K562 (cell line): ENCODE data around the gene PTPN9. TPM values are rescaled to one million over a fixed set of nuclear protein-coding genes. Genes with fewer than 3 reads are reported as not detected.

Experiments
- CBFA2T2 ChIP-seq: fragments of 450-650 bp; conservative IDR thresholded peaks from 2 replicates; pipeline ENCODE4 v1.6.1; 2017; ENCODE audit warnings: mild to moderate bottlenecking
- DDX20 ChIP-seq: fragments of 450-650 bp; IDR thresholded peaks from 2 replicates; pipeline ENCODE4 v1.6.1; 2016; ENCODE audit warnings: missing genetic modification characterization, low read depth, mild to moderate bottlenecking, missing compliant biosample characterization, moderate library complexity
- MAFF ChIP-seq: IDR thresholded peaks from 2 replicates; pipeline ENCODE4 v1.6.1; 2012; ENCODE audit warnings: low read length, improper control_type of control experiment
- MECOM ChIP-seq: fragments of 250-450 bp; sonication (Bioruptor Pico); IDR thresholded peaks from 2 replicates; pipeline ENCODE4 v1.8.0; 2022; ENCODE audit warnings: inconsistent platforms
- SETDB1 ChIP-seq: IDR thresholded peaks from one replicate; pipeline ENCODE4 v1.6.1; 2012; ENCODE audit warnings: low read length, control low read depth, inconsistent platforms
- SMARCA5 ChIP-seq: fragments of 450-650 bp; IDR thresholded peaks from 2 replicates; pipeline ENCODE4 v1.6.1; 2016
- SMARCE1 ChIP-seq: fragments of 450-650 bp; IDR thresholded peaks from 2 replicates; pipeline ENCODE4 v1.7.1; 2016; ENCODE audit warnings: mild to moderate bottlenecking
- WHSC1 ChIP-seq: IDR thresholded peaks from one replicate; pipeline ENCODE4 v1.6.1; 2012; ENCODE audit warnings: low read length, control low read depth, inconsistent platforms
- ZNF175 ChIP-seq: fragments of 200-800 bp; sonication (Bioruptor generic); IDR thresholded peaks from 2 replicates; pipeline ENCODE4 v1.6.1; 2016; ENCODE audit warnings: low read depth, mild to moderate bottlenecking, missing genetic modification characterization, missing compliant biosample characterization
- ZNF589 ChIP-seq: fragments of 200-800 bp; sonication (Bioruptor generic); IDR thresholded peaks from 2 replicates; pipeline ENCODE4 v1.6.1; 2016; ENCODE audit warnings: low read depth, missing genetic modification characterization, missing compliant biosample characterization
- ZNF695 ChIP-seq: fragments of 450-650 bp; formaldehyde crosslinking; IDR thresholded peaks from 2 replicates; pipeline ENCODE4 v1.4.0; 2020; ENCODE audit warnings: mild to moderate bottlenecking, moderate library complexity
- ZNF766 ChIP-seq: fragments of 200-800 bp; sonication (Bioruptor generic); conservative IDR thresholded peaks from 2 replicates; pipeline ENCODE4 v1.6.1; 2016; ENCODE audit warnings: missing genetic modification characterization, missing compliant biosample characterization
- polyA plus RNA-seq, 8 experiments: library from polyadenylated mRNA; depleted of rRNA in 4 of 8; stranded (reverse) in 5 of 8; unstranded in 3 of 8; fragments of >200 nt; fragmentation: Nextera tagmentation in 2 of 8; fragmentation: Illumina TruSeq in 1 of 8; extraction: Ambion mirVana in 2 of 8; extraction: Trizol in 1 of 8; gene quantifications; 2 replicates each; pipeline versions ENCODE4 v1.2.1 to v1.2.3, GENCODE V29; 2011 to 2014; ENCODE audit warnings: inconsistent platforms in 1 of 8, missing spikeins in 1 of 8
- total RNA-seq, 7 experiments: library from RNA; depleted of rRNA in 6 of 7; stranded (reverse); fragments of >200 nt in 6 of 7; fragmentation: Illumina TruSeq in 2 of 7; extraction: Trizol in 2 of 7; gene quantifications; 2 replicates each; pipeline versions ENCODE4 v1.2.1 to v1.2.3, GENCODE V29; 2011 to 2021; ENCODE audit warnings: low replicate concordance in 1 of 7
- TF ChIP-seq, protein P1 (sequence below): fragments of 150-350 bp; IDR thresholded peaks from 2 replicates; pipeline ENCODE4 v1.6.1; 2014; ENCODE audit warnings: low read depth, mild to moderate bottlenecking, low read length, borderline replicate concordance
- TF ChIP-seq, protein P2 (sequence below): fragments of 450-650 bp; formaldehyde crosslinking; conservative IDR thresholded peaks from 2 replicates; pipeline ENCODE4 v1.4.0; 2022; ENCODE audit warnings: mild to moderate bottlenecking, missing genetic modification characterization
- TF ChIP-seq, protein P3 (sequence below): fragments of 450-650 bp; IDR thresholded peaks from 2 replicates; pipeline ENCODE4 v1.6.1; 2014; ENCODE audit warnings: low read depth, mild to moderate bottlenecking, moderate library complexity, borderline replicate concordance

The PTPN9 gene
- total and polyA plus RNA-seq, 9 of the 15 experiments (the other 6 are each of a cell fraction or from before 2014, with no cell fraction given) = 5.0 to 24.0 (median 14.2) TPM

DNA sequence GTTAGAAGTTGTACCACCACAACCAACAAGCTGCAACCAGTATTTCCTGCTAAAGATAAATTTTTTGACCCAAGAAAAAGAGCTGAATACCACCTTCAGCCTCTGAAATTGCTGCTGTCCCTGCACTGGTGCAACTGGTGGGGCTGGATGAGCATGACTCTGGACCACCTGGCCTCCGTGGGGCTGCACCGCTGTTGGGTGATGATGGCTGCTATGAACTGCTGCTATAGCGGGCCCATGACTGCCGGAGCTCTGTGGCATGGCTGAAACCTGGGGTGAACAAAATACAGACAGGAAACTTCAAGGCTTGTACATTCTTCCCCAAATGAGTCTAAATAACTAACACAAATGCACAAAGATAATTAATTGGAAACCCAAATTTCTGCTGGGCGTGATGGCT is 156.6 kb downstream of the PTPN9 start (continued):
- TF ChIP-seq, protein P1, sequence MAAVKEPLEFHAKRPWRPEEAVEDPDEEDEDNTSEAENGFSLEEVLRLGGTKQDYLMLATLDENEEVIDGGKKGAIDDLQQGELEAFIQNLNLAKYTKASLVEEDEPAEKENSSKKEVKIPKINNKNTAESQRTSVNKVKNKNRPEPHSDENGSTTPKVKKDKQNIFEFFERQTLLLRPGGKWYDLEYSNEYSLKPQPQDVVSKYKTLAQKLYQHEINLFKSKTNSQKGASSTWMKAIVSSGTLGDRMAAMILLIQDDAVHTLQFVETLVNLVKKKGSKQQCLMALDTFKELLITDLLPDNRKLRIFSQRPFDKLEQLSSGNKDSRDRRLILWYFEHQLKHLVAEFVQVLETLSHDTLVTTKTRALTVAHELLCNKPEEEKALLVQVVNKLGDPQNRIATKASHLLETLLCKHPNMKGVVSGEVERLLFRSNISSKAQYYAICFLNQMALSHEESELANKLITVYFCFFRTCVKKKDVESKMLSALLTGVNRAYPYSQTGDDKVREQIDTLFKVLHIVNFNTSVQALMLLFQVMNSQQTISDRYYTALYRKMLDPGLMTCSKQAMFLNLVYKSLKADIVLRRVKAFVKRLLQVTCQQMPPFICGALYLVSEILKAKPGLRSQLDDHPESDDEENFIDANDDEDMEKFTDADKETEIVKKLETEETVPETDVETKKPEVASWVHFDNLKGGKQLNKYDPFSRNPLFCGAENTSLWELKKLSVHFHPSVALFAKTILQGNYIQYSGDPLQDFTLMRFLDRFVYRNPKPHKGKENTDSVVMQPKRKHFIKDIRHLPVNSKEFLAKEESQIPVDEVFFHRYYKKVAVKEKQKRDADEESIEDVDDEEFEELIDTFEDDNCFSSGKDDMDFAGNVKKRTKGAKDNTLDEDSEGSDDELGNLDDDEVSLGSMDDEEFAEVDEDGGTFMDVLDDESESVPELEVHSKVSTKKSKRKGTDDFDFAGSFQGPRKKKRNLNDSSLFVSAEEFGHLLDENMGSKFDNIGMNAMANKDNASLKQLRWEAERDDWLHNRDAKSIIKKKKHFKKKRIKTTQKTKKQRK = no peak
- TF ChIP-seq SMARCE1 (no peak), MECOM (CRISPR knock-in tag) (no peak), SMARCA5 (no peak), ZNF589 (CRISPR knock-in tag) (no peak), ZNF695 (CRISPR knock-in tag) (no peak), SETDB1 (no peak), MAFF (no peak), CBFA2T2 (no peak), WHSC1 (no peak), DDX20 (tag) (no peak), ZNF175 (CRISPR knock-in tag) (no peak), ZNF766 (CRISPR knock-in tag) (no peak)
- TF ChIP-seq, protein P2, sequence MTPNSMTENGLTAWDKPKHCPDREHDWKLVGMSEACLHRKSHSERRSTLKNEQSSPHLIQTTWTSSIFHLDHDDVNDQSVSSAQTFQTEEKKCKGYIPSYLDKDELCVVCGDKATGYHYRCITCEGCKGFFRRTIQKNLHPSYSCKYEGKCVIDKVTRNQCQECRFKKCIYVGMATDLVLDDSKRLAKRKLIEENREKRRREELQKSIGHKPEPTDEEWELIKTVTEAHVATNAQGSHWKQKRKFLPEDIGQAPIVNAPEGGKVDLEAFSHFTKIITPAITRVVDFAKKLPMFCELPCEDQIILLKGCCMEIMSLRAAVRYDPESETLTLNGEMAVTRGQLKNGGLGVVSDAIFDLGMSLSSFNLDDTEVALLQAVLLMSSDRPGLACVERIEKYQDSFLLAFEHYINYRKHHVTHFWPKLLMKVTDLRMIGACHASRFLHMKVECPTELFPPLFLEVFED = no peak
- TF ChIP-seq, protein P3, sequence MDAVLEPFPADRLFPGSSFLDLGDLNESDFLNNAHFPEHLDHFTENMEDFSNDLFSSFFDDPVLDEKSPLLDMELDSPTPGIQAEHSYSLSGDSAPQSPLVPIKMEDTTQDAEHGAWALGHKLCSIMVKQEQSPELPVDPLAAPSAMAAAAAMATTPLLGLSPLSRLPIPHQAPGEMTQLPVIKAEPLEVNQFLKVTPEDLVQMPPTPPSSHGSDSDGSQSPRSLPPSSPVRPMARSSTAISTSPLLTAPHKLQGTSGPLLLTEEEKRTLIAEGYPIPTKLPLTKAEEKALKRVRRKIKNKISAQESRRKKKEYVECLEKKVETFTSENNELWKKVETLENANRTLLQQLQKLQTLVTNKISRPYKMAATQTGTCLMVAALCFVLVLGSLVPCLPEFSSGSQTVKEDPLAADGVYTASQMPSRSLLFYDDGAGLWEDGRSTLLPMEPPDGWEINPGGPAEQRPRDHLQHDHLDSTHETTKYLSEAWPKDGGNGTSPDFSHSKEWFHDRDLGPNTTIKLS = no peak
